Measurements from ENCODE around the gene TBC1D17. TPM values are rescaled to one million over a fixed set of nuclear protein-coding genes. Genes with fewer than 3 reads are reported as not detected.

The TBC1D17 gene
- total RNA-seq, 1 donor from 2014 or later: 47.5 TPM

- no peak for DNase-seq
- Histone ChIP-seq H3K9me3 (replicated peaks) (no peaks in the 10 kb centered on the region), H3K36me3 (peaks cover 25% of the 10 kb centered on the region), H3K27me3 (ENCODE audit: low read depth) (no peaks in the 10 kb centered on the region), H3K4me3 (no peak overlapping the region), H3K4me1 (peaks cover 9% of the 10 kb centered on the region), H3K27ac (replicated peaks) (no peak overlapping the region)
- TF ChIP-seq CTCF (IDR thresholded peaks at IDR 0.05; ENCODE audit: borderline replicate concordance): no peak
- intact Hi-C loops (cut with micrococcal nuclease): no loop called here
Observed at GRCh38 chr19:49915271-49915670, 37.8 kb downstream of the TBC1D17 start.

GRCh38 chr19:49916839-49917733 is 39.6 kb downstream of the TBC1D17 start:
- DNase-seq: no peak
- H3K27ac ChIP-seq (replicated peaks): no peak overlapping the region
- peaks cover 37% of the 10 kb centered on the region for H3K36me3 ChIP-seq

DNA sequence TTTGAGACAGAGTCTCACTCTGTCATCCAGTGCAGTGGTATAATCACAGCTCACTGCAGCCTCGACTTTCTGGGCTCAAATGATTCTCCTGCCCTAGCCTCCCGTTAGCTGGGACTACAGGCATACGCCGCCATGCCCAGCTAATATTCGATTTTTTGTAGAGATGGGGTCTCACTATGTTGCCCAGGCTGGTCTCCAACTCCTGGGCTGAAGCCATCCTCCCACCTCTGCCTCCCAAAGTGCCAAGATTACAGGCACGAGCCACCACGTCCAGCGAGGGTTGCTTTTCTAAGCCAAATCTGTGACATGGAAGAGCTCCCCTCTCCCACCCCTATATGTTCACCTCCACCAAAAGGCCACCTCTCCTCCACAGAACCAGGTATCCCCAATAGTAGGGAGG is 40.6 kb downstream of the TBC1D17 start:
- H3K36me3 ChIP-seq: peaks cover 42% of the 10 kb centered on the region
- no peak overlapping the region for H3K27ac ChIP-seq (replicated peaks)
- intact Hi-C loops (cut with micrococcal nuclease): no loop called here
- no peak overlapping the region for H3K4me3 ChIP-seq
- H3K9me3 ChIP-seq (replicated peaks): no peaks in the 10 kb centered on the region
- no peaks in the 10 kb centered on the region for H3K4me1 ChIP-seq
- no peak for TF ChIP-seq CTCF (IDR thresholded peaks at IDR 0.05; ENCODE audit: borderline replicate concordance)
- no peak for DNase-seq
- H3K27me3 ChIP-seq (ENCODE audit: low read depth): no peaks in the 10 kb centered on the region

More at GRCh38 chr19:49916839-49917733, 39.6 kb downstream of the TBC1D17 start:
- intact Hi-C loops (cut with micrococcal nuclease): no loop called here
- no peaks in the 10 kb centered on the region for H3K4me1 ChIP-seq
- H3K4me3 ChIP-seq: no peak overlapping the region
- no peaks in the 10 kb centered on the region for H3K9me3 ChIP-seq (replicated peaks)
- no peaks in the 10 kb centered on the region for H3K27me3 ChIP-seq (ENCODE audit: low read depth)
- no peak for TF ChIP-seq CTCF (IDR thresholded peaks at IDR 0.05; ENCODE audit: borderline replicate concordance)

- TF ChIP-seq CTCF (IDR thresholded peaks at IDR 0.05; ENCODE audit: borderline replicate concordance): no peak
- peaks cover 46% of the 10 kb centered on the region for H3K36me3 ChIP-seq
- no peak for DNase-seq
- H3K27me3 ChIP-seq (ENCODE audit: low read depth): no peaks in the 10 kb centered on the region
- no peak overlapping the region for H3K27ac ChIP-seq (replicated peaks)
- no peak overlapping the region for H3K4me3 ChIP-seq
- intact Hi-C loops (cut with micrococcal nuclease): no loop called here
- H3K4me1 ChIP-seq: peaks cover 13% of the 10 kb centered on the region
- no peaks in the 10 kb centered on the region for H3K9me3 ChIP-seq (replicated peaks)
Observed at GRCh38 chr19:49920624-49921363, 43.3 kb downstream of the TBC1D17 start.

DNA sequence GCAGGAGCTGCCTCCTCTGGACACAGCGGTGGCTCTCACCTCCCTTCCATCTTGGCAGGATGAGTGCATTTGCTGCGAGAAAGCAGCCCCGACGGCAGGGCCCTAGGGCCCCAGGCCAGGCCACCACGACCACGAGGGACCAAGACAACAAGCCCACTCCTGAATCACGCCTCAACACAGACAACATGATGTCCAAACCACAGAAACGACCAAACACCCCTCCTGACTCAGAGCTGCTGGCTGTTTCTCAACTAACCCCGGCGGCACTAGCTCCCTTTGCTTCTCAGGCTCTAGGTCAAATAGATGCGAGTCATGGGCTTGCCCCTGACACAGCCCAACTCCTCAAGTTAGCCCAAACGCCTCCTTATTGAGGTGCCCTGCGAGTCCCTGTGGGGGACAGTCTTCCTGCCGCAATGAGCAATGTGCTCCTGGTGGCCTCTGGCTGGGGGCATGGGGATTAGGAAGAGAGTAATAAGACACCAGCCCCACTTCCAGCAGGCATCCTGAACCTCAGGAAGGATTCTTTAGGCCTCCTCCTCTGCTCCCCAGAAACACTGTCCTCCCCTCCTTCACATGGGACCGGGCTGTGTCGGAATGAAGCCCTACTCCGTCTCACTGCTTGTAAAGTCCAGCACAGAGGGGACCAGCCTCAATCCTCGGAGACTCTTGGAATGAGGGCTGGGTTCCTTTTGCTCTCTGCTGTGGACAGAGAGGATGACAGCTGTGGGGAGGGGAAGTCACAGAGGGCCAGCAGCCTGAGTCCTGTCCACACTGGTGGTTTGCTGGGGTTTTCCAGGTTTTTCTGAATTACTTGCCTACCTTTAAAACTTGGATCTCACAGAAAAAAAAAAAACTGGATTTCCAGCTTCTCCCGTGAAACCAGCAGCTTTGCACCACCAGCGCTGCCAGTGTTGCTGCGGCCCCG is 44.6 kb downstream of the TBC1D17 start:
- peaks cover 57% of the 10 kb centered on the region for H3K36me3 ChIP-seq

More for the DNA sequence above, 44.6 kb downstream of the TBC1D17 start:
- Histone ChIP-seq H3K4me3 (no peak overlapping the region), H3K27ac (replicated peaks) (no peak overlapping the region), H3K27me3 (ENCODE audit: low read depth) (no peaks in the 10 kb centered on the region), H3K9me3 (replicated peaks) (no peaks in the 10 kb centered on the region), H3K4me1 (peaks cover 23% of the 10 kb centered on the region)
- no peak for DNase-seq
- no peak for TF ChIP-seq CTCF (IDR thresholded peaks at IDR 0.05; ENCODE audit: borderline replicate concordance)
- intact Hi-C loops (cut with micrococcal nuclease): no loop called here

Data from left ventricle myocardium inferior (tissue), 1 donor.